OCI-LY3 (cell line): ENCODE results near the gene WDR90.

Experiments
- EZH2phosphoT487 ChIP-seq: fragments of 200-600 bp; shearing (Covaris generic); IDR thresholded peaks from 2 replicates; pipeline ENCODE4 v1.6.1; 2018; ENCODE audit warnings: antibody characterized with exemption, mixed run types, low read depth
- TF ChIP-seq, protein P1 (sequence below): fragments of 200-600, 300-600 bp; sonication (generic); IDR thresholded peaks from 2 replicates; pipeline ENCODE4 v1.5.1; 2014; ENCODE audit warnings: antibody characterized with exemption, low read length, low read depth

DNA sequence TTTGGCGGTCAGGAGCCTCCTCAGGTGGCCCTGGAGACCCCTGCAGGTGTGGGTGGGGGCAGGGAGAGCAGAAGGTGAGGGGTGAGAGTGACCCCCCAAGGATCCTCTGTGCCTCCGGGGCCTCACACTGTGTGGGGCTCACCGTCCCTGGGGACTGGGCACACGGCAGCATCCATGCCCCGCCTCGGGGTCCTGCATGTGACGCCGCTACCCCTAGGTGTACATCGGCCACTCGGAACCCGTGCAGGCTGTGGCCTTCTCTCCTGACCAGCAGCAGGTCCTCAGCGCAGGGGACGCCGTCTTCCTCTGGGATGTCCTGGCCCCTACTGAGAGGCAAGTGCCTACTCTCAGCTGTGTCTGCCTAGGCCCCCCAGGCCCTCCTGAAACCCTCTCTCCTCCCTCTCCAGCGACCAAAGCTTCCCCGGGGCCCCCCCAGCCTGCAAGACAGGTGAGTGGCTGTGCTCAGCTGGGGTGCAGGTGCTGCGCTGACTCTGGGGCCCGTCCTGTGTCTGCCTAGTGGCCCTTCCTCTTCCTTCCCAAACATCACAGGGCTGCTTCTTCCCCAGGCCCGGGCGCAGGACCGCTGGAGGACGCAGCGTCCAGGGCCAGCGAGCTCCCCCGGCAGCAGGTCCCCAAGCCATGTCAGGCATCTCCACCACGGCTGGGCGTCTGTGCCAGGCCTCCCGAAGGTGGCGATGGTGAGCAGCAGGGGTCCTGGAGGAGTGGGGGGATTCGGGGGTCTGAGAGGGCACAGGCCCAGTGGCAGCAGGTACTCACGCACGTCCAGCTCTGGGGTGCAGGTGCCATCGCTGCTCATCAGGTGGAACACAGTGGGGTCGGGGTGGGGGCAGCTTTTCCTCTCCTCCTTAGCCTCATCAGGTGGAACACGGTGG lies 9.8 kb downstream of the WDR90 start:
- TF ChIP-seq, protein P1, sequence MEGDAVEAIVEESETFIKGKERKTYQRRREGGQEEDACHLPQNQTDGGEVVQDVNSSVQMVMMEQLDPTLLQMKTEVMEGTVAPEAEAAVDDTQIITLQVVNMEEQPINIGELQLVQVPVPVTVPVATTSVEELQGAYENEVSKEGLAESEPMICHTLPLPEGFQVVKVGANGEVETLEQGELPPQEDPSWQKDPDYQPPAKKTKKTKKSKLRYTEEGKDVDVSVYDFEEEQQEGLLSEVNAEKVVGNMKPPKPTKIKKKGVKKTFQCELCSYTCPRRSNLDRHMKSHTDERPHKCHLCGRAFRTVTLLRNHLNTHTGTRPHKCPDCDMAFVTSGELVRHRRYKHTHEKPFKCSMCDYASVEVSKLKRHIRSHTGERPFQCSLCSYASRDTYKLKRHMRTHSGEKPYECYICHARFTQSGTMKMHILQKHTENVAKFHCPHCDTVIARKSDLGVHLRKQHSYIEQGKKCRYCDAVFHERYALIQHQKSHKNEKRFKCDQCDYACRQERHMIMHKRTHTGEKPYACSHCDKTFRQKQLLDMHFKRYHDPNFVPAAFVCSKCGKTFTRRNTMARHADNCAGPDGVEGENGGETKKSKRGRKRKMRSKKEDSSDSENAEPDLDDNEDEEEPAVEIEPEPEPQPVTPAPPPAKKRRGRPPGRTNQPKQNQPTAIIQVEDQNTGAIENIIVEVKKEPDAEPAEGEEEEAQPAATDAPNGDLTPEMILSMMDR, result peak; percentile 20
- TF ChIP-seq EZH2phosphoT487, result no peak
